WTC11 (cell line): ENCODE data around the gene ANO9. TPM values are rescaled to one million over a fixed set of nuclear protein-coding genes. Genes with fewer than 3 reads are reported as not detected.
"Not testable (repeated sequence)": the region's sequence is repeated elsewhere in the genome, so short reads cannot be mapped to it uniquely, and the experiment has no call there.

Source experiments
- ATAC-seq: fragments of 200-7000 bp; cut with Tn5 transposase; 2 replicates; pipeline ENCODE4 v1.10.0; 2021; ENCODE audit warnings: mild to moderate bottlenecking, moderate library complexity
- CTCF ChIA-PET: fragments of 300-600 bp; sonication (Branson Sonifier 250); formaldehyde crosslinking; loops from one replicate; lab custom pipeline; 2021; ENCODE audit warnings: antibody characterized with exemption; lab: Charles Lee
- POLR2A ChIA-PET: fragments of 350-600 bp; sonication (Branson Sonifier 250); formaldehyde crosslinking; loops from one replicate; lab custom pipeline; 2021; ENCODE audit warnings: antibody characterized with exemption; lab: Charles Lee
- DNase-seq: peaks from one replicate; pipeline ENCODE4 v3.0.0; 2021; ENCODE audit warnings: low spot score
- H3K27ac Mint-ChIP-seq: 2 replicates; pipeline ENCODE4 v1.8.0; 2021; ENCODE audit warnings: mixed read lengths
- H3K27me3 Mint-ChIP-seq: 2 replicates; pipeline ENCODE4 v1.8.0; 2021; ENCODE audit warnings: low read depth, mild to moderate bottlenecking, moderate library complexity, mixed read lengths
- H3K36me3 Mint-ChIP-seq: 2 replicates; pipeline ENCODE4 v1.8.0; 2021; ENCODE audit warnings: mixed read lengths
- H3K4me1 Mint-ChIP-seq: 2 replicates; pipeline ENCODE4 v1.8.0; 2022; ENCODE audit warnings: mixed read lengths
- H3K4me3 Mint-ChIP-seq: 2 replicates; pipeline ENCODE4 v1.8.0; 2021; ENCODE audit warnings: mild to moderate bottlenecking, moderate library complexity, mixed read lengths
- H3K9me3 Mint-ChIP-seq: 2 replicates; pipeline ENCODE4 v1.8.0; 2021; ENCODE audit warnings: mixed read lengths
- E2F4 ChIP-seq: sonication (generic); formaldehyde crosslinking; IDR thresholded peaks from 2 replicates; pipeline ENCODE4 v1.8.1; 2022; ENCODE audit warnings: low read depth, mild to moderate bottlenecking, moderate library complexity, missing genetic modification reagents, borderline replicate concordance
- FOXJ3 ChIP-seq: sonication (generic); formaldehyde crosslinking; IDR thresholded peaks from 2 replicates; pipeline ENCODE4 v1.9.0; 2021; ENCODE audit warnings: missing genetic modification reagents, mild to moderate bottlenecking, borderline replicate concordance
- IRF1 ChIP-seq: sonication (generic); formaldehyde crosslinking; IDR thresholded peaks from 2 replicates; pipeline ENCODE4 v1.8.0; 2023; ENCODE audit warnings: missing genetic modification reagents
- IRF2 ChIP-seq: sonication (generic); formaldehyde crosslinking; IDR thresholded peaks from 2 replicates; pipeline ENCODE4 v1.8.0; 2022; ENCODE audit warnings: low read depth, missing genetic modification reagents, borderline replicate concordance
- JAZF1 ChIP-seq: fragments of 250-450 bp; sonication (Bioruptor Pico); IDR thresholded peaks from 2 replicates; pipeline ENCODE4 v1.9.0; 2021; ENCODE audit warnings: moderate library complexity, mild to moderate bottlenecking, inconsistent platforms
- NFE2L1 ChIP-seq: sonication (generic); formaldehyde crosslinking; IDR thresholded peaks from 2 replicates; pipeline ENCODE4 v1.8.1; 2023; ENCODE audit warnings: missing genetic modification reagents
- PREB ChIP-seq: sonication (generic); formaldehyde crosslinking; IDR thresholded peaks from 2 replicates; pipeline ENCODE4 v1.8.1; 2022; ENCODE audit warnings: mild to moderate bottlenecking, missing genetic modification reagents, moderate library complexity, borderline replicate concordance
- PRRX2 ChIP-seq: fragments of 250-450 bp; sonication (Bioruptor Pico); IDR thresholded peaks from 2 replicates; pipeline ENCODE4 v1.8.0; 2021; ENCODE audit warnings: mild to moderate bottlenecking
- SMAD4 ChIP-seq: sonication (generic); formaldehyde crosslinking; IDR thresholded peaks from 2 replicates; pipeline ENCODE4 v1.8.0; 2022; ENCODE audit warnings: mild to moderate bottlenecking, missing genetic modification reagents
- TEAD1 ChIP-seq: sonication (generic); formaldehyde crosslinking; IDR thresholded peaks from 2 replicates; pipeline ENCODE4 v1.8.0; 2022; ENCODE audit warnings: mild to moderate bottlenecking, missing genetic modification reagents
- ZNF121 ChIP-seq: sonication (generic); formaldehyde crosslinking; IDR thresholded peaks from 2 replicates; pipeline ENCODE4 v1.8.0; 2023; ENCODE audit warnings: missing genetic modification reagents
- ZNF232 ChIP-seq: sonication (generic); formaldehyde crosslinking; IDR thresholded peaks from 2 replicates; pipeline ENCODE4 v1.8.0; 2022; ENCODE audit warnings: mild to moderate bottlenecking, missing genetic modification reagents
- ZNF416 ChIP-seq: fragments of 250-450 bp; sonication (Bioruptor Pico); IDR thresholded peaks from 2 replicates; pipeline ENCODE4 v1.9.0; 2021; ENCODE audit warnings: mild to moderate bottlenecking, inconsistent platforms
- ZNF423 ChIP-seq: fragments of 250-450 bp; sonication (Bioruptor Pico); IDR thresholded peaks from 2 replicates; pipeline ENCODE4 v2.1.2; 2022; ENCODE audit warnings: mild to moderate bottlenecking, moderate library complexity
- ZNF532 ChIP-seq: fragments of 250-450 bp; sonication (Bioruptor Pico); IDR thresholded peaks from 2 replicates; pipeline ENCODE4 v1.9.0; 2021; ENCODE audit warnings: mild to moderate bottlenecking, borderline replicate concordance
- total RNA-seq: library from RNA; stranded (reverse); gene quantifications from 3 replicates; pipeline ENCODE4 v1.2.3, GENCODE V29; 2021

Gene ANO9
- total RNA-seq, 1 experiment from 2014 or later: 13.2 TPM

GRCh38 chr11:437228-437870 is 4.5 kb downstream of the ANO9 start:
- POLR2A ChIA-PET: interaction anchor here (0.6 to 0.7 kb wide), 2 partner anchors 69 to 614 kb away, joined by 3 to 4 read pairs; no protein-coding TSS in a partner anchor
- CTCF ChIA-PET: no interaction called here
- ATAC-seq (no peak), DNase-seq (no peak)
- Mint-ChIP-seq H3K4me1 (peaks cover 4% of the 10 kb centered on the region), H3K27me3 (no peaks in the 10 kb centered on the region), H3K27ac (no peak overlapping the region), H3K4me3 (no peak overlapping the region), H3K9me3 (peaks cover 9% of the 10 kb centered on the region), H3K36me3 (peaks cover 7% of the 10 kb centered on the region; the same call in 1 of the 2 replicates)
- TF ChIP-seq ZNF532 (no peak), PREB (no peak), TEAD1 (CRISPR knock-in tag) (no peak), FOXJ3 (CRISPR knock-in tag) (no peak)

GRCh38 chr11:434999-435740 is 6.6 kb downstream of the ANO9 start:
- ATAC-seq, H3K27ac Mint-ChIP-seq, H3K4me3 Mint-ChIP-seq, H3K9me3 Mint-ChIP-seq, CTCF ChIA-PET, H3K27me3 Mint-ChIP-seq, H3K36me3 Mint-ChIP-seq, DNase-seq, H3K4me1 Mint-ChIP-seq: not testable (repeated sequence)
- POLR2A ChIA-PET: interaction anchor here (0.6 kb wide), 2 partner anchors 15 to 689 kb away, joined by 3 to 5 read pairs; no protein-coding TSS in a partner anchor

- H3K27ac Mint-ChIP-seq: no peak overlapping the region
- H3K27me3 Mint-ChIP-seq: no peaks in the 10 kb centered on the region
- ATAC-seq (no peak; the same call in 1 of the 2 replicates), DNase-seq (no peak)
- peaks cover 9% of the 10 kb centered on the region for H3K9me3 Mint-ChIP-seq
- no peak overlapping the region for H3K4me3 Mint-ChIP-seq
- ChIA-PET POLR2A (no interaction called here), CTCF (no interaction called here)
- TF ChIP-seq PRRX2 (CRISPR knock-in tag) (no peak), NFE2L1 (CRISPR knock-in tag) (no peak), ZNF423 (CRISPR knock-in tag) (no peak), SMAD4 (CRISPR knock-in tag) (no peak), IRF1 (no peak), IRF2 (CRISPR knock-in tag) (no peak), ZNF121 (CRISPR knock-in tag) (no peak), E2F4 (CRISPR knock-in tag) (no peak), ZNF232 (CRISPR knock-in tag) (no peak), JAZF1 (CRISPR knock-in tag) (no peak), ZNF416 (CRISPR knock-in tag) (no peak), FOXJ3 (CRISPR knock-in tag) (no peak)
- H3K36me3 Mint-ChIP-seq: peaks cover 7% of the 10 kb centered on the region; the same call in 1 of the 2 replicates
- H3K4me1 Mint-ChIP-seq: no peaks in the 10 kb centered on the region
These were observed 7.3 kb downstream of the ANO9 start for GRCh38 chr11:434496-434895.
